Measurements from ENCODE around the gene MX1.

GRCh38 chr21:41506005-41506594, 80.1 kb downstream of the MX1 start:
- TF ChIP-seq POLR2AphosphoS5 (IDR thresholded peaks at IDR 0.05; ENCODE audit: insufficient read depth in 1 of 2, low read depth in 1 of 2), result no peak
- no peak for TF ChIP-seq CTCF (IDR thresholded peaks at IDR 0.05)
- TF ChIP-seq POLR2A (IDR thresholded peaks at IDR 0.05), result no peak
